Measurements from ENCODE around the gene LLGL2.
A peak's percentile ranks its signal among the peaks of the same experiment; 100 is the strongest.
"Not testable (repeated sequence)": the region's sequence is repeated elsewhere in the genome, so short reads cannot be mapped to it uniquely, and the experiment has no call there.

Gene LLGL2, protein sequence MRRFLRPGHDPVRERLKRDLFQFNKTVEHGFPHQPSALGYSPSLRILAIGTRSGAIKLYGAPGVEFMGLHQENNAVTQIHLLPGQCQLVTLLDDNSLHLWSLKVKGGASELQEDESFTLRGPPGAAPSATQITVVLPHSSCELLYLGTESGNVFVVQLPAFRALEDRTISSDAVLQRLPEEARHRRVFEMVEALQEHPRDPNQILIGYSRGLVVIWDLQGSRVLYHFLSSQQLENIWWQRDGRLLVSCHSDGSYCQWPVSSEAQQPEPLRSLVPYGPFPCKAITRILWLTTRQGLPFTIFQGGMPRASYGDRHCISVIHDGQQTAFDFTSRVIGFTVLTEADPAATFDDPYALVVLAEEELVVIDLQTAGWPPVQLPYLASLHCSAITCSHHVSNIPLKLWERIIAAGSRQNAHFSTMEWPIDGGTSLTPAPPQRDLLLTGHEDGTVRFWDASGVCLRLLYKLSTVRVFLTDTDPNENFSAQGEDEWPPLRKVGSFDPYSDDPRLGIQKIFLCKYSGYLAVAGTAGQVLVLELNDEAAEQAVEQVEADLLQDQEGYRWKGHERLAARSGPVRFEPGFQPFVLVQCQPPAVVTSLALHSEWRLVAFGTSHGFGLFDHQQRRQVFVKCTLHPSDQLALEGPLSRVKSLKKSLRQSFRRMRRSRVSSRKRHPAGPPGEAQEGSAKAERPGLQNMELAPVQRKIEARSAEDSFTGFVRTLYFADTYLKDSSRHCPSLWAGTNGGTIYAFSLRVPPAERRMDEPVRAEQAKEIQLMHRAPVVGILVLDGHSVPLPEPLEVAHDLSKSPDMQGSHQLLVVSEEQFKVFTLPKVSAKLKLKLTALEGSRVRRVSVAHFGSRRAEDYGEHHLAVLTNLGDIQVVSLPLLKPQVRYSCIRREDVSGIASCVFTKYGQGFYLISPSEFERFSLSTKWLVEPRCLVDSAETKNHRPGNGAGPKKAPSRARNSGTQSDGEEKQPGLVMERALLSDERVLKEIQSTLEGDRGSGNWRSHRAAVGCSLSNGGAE

DNA sequence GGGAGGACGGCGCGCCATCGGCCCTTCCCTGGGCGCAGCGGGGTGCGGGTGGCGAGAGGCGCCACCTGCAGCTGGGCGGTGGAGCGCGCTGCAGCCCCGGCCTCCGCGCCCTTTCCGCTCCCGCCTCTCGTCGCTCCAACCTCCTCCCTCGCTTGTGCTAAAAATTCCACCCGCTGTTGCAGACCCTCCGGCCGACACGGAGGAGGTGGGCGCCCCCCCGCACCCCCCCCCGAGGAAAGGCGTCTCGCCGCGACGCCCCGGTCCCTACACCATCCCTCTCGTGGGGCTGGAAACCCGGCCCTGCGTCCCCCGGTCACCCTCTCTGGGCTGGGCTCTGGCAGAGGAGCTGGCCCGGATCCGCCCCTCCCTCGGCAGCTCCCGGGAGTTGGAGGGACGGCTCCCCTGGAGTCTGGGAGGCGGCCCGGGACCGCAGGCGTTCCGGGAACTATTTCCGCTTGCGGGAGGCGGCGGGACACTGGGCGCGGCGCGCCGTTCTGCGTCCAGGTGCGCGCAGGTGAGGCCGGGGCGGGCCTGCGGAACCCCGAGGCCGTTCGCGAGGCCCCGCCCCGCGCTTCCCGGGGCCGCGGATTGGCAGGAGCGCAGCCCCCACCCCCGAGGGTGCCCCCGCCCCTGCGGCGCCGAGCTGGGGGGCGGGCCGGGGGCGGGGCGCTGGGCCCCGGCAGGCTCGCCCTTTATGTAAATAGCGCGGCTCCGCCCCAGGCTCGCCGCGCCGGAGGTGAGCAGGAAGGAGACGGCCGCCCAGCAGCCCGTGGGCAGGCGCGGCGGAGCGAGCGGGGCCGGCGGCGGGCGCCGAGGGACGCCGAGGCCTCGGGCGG, at the start of gene LLGL2:
Gene LLGL2, plus strand, starts transcription at position 728 of the 836 bp plus-strand sequence. CDS start 17,730 bp downstream, outside the sequence.
- peak; percentile 66 to 79 for DNase-seq (ENCODE audit: low read depth in 2 of 2)

DNA sequence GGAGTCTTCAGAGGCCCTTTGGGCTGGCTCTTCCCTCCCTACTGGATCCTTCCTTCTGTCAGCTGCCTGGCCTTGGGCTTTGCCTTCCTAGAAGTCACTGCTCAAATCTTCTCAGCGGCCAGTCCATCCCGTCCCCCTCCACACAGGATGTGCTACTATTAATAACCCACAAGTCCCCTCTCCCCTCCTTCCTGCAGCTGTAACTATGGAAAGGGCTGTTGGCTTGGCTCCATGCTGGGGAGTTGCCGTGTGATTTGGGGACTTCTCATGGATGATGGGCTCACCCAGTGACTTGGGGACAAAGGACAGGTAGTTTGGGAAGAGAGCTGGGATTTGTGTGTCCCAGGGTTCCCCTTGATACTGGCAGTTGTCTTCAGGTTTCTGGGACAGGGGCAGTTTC, 49.6 kb upstream of the LLGL2 start:
- no peak for DNase-seq (ENCODE audit: low read depth in 2 of 2)

DNA sequence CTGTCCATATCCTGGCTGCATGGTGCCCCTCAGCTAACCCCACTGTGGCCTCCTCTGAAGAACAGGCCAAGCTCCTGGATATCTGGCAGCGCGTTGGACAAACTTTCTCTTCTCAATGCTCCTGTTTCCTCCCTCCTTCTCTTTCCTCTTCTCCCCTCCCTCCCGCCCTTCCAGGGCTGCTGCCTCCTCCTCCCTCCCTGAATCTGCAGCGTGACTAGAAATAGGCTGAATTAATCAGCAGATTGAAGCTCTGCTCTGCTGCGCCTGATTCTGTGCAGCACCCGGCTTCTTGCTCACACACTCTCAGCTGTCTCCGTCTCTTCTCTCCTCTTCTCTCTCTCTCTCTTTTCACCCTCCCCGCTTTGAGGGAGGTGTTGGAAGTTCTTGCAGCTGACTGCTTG, 49.2 kb upstream of the LLGL2 start:
- DNase-seq (ENCODE audit: low read depth in 2 of 2), result no peak

DNA sequence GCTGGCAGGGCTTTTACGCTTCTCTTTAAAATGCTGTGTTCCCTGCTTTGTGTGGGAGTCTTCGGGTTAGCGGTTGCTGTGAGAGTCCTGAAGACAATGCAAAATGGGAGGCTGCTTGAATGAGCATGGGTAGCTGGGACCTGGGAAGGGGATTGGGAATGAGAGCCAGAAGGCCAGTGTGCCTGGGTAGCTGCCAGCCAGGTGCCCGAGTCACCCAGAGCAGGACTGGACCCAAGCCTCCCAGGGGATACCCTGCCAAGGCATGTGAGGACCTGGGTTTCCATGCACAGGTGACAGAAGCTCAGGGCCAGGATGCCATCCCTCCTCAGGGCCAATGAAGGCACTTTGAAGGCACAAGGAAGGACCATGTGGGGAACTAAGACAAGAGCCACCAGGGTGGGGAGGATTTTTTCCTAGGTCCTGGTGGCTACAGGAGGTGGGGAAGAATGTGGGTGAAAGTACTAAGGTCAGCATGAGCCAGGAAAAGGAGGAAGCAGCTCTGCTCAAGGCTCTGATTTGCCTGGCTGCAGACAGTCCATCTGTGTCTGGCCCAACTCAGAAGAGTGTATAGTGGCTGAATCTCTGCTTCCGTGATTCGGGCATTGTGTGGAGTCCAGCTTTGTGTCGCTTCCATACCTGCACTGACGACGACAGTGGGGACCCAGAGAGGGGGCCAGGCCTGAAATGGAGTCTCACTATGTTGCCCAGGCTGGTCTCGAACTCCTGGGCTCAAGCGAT, 48.6 kb upstream of the LLGL2 start:
- no peak for DNase-seq (ENCODE audit: low read depth in 2 of 2)

DNA sequence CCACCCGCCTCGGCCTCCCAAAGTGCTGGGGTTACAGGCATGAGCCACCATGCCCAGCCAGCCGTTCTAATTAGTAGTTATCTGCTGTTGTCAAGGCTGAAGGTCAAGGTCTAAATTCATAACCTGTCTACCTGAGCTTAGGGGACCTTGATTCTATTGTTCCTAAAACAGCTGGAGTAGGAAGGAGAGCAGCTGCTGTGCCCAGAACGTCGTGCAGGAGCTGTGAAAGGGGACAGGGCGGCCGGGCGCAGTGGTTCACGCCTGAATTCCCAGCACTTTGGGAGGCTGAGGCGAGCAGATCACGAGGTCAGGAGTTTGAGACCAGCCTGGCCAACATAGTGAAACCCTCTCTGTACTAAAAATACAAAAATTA, 48.0 kb upstream of the LLGL2 start:
- DNase-seq (ENCODE audit: low read depth in 2 of 2), result not testable (repeated sequence)

DNA sequence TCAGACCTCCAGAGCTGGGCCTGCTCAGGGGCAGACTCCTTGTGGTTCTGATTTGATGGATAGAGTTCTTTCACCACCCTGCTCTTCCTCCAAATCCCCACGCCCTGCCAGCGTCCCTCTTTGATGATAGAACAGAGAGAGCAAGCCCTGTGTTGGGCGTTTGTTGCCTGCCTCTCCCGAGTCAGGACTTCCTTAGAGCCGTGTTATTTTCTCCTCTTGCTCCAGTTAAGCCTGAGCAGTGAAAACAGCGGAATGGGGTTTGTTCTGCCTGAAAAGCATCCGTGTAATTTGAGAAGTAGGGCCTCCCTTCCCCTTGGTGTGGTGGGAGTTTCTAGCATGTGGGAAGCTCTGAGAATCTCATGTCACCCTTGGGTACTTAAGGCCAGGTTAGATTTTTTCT, 47.0 kb upstream of the LLGL2 start:
- DNase-seq (ENCODE audit: low read depth in 2 of 2), result no peak

DNA sequence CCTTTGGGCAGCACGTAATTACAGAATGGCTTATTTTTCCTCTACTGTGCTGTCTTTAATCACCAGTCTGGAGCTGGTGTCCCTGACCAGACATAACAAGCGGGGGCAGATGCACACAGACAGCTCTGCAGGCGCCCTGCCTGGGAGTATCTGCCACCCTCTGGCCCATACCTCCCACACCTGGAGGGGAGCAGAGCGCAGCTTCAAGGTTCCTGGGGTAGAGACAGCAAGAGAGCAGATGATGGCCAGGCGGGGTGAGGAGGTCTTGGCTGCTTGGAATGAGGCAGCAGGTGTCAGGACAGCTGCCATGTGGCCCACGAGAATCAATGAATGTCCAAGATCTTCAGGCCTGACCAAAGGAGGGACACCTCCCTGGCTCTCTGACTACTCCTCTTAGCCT, 45.2 kb upstream of the LLGL2 start:
- no peak for DNase-seq (ENCODE audit: low read depth in 2 of 2)

DNA sequence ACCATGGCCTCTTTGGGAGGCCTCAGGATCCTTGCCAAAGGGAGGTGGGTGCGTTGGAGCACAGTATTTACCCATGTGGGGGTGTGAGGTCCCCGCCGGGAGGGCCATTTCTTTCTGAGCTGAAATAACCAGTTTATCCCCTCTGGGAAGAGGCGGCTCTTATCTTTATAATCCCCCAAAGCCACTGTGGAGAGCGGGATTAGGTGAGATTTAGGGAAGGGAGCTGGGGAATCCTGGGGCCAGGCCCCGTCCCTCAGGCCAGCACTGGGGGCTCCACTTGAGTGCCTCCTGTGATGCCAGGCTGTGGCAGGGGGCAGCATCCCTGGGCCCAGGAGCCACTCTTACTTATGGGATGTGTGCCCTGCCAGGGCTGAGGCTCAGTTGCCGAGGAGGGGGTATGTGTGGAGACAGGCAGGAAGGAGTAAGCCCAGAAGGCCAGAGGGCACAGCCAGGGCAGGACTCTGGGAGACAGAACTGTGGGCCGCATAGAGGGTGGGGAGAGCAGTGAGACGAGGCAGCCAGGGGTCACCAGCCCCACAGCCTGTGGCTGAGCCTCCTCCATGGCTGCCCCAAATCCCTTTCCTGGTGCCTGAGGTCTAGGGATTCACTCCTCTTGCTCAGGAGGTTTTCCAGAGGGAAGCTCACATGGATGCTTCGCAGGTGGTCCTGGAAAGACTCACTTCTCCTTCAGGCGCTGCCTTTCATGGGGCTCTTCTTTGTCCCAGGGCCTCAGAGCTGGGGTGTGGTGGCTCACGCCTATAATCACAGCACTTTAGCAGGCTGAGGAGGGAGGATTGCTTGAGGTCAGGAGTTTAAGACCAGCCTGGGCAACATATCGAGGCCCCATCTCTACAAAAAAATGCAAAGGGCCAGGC, 44.1 kb upstream of the LLGL2 start:
- no peak for DNase-seq (ENCODE audit: low read depth in 2 of 2)

DNA sequence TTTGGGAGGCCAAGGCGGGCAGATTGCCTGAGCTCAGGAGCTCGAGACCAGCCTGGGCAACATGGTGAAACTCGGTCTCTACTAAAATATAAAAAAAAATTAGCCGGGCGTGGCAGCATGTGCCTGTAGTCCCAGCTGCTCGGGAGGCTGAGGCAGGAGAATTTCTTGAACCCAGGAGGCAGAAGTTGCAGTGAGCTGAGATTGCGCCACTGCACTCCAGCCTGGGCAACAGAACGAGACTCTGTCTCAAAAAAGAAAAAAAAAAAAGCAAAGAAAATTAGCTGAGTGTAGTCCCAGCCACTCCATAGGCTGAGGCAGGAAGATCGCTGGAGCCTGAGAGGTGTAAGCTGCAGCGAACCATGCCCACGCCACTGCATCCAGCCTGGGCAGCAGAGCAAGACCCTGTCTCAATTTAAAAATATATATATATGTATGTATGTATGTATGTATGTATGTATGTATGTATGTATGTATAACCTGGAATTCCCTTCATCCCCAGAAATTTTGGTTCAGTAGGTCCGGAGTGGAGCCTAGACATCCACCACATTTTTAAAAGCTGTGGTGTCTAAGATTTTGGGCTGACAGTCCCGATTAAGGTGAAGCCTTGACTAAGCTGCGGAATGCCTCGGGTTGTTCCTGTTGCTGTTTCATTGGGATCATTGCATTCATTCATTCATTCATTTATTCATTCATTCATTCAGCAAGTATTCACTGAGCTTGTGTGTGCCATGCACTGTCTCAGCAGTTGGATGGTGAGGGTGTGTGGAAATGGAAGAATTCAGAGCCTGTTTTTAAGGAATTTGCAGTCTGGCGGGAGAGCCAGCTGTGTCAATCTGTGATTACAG, 43.2 kb upstream of the LLGL2 start:
- DNase-seq (ENCODE audit: low read depth in 2 of 2), result no peak

DNA sequence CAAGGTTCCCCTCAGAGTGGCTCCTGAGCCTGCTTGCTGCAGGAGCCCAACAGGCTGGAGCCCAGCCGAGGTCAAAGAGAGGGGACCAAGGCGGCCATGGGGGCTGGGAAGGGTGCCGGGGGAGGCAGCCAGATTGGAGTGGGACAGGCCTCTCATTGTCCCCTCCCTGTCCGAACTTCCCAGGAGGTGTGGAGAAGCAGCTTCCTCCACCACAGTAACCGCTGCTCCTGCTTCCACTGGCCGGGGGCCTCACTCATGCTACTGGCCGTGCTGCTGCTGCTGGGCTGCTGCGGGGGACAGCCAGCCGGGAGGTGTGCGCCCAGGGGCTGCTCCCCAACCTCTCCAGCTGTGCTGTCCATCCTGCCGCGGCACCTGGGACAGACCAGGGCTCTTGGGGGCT, 39.8 kb upstream of the LLGL2 start:
- no peak for DNase-seq (ENCODE audit: low read depth in 2 of 2)

DNA sequence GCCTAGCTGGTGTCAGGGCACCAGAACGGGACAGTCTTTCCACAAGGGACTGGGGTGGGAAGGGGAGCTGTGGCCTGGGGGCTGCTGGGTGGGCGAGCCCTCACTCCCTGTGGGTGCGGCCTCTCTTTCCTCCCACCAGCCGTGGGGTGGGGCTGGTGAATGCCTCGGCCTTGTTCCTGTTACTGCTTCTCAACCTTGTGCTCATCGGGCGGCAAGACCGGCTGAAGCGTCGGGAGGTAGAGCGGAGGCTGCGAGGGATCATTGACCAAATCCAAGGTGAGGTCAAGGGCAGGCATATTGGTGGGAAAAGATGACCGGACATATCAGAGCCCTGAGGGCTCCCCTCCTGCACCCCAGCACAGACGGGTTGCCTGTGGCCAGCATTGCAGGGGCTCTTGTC, 39.3 kb upstream of the LLGL2 start:
- no peak for DNase-seq (ENCODE audit: low read depth in 2 of 2)

DNA sequence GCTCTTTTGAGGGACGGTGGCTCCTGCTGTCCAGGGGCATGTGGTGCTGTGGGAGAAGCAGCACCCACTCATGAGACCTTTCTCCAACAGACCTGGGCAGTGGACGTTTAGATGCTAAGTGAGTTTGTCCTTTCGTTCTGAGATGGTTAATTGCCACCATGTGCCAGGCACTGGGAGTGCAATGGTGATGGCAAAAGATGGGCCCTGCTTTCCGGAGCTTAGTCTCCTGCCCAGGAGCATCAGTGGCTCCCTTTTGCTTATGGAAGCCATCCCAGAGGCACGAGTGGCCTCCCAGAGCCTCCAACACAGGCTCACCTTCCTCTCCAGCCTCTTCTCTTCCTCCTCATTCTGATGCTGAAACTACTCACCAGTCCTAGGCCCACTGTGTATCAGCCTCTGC, 38.5 kb upstream of the LLGL2 start:
- no peak for DNase-seq (ENCODE audit: low read depth in 2 of 2)

DNA sequence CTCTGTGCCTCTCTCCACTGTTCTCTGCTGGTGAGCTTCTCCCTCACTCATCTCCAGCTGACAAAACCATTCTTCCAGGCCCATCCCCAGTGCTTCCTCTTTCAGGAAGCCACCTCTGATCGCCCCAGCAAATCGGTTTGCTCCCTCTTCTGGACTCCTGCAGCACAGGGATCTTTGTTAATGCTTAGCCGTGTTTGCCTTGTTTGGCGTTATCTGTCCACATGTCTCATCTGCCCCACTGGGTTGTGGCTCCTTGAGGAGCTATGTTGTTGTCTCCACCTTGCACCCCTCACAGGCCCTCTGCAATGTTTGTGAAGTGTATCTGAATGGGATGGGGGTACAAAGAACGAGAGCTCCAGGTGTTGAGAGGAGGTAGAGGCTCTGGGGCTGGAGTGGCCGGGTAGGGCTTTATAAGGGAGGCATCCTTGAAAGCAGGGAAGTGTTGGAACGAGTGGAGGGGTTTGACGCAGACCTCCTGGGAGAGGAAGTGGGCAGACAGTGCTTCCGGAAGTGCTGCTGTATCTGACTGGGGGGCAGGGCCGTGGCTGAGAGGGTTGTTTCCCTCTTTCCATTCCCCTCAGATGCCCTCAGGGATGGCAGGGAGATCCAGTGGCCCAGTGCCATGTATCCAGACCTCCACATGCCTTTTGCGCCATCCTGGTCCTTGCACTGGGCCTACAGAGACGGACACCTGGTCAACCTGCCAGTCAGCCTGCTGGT, 38.0 kb upstream of the LLGL2 start:
- peak; percentile 30 to 34 for DNase-seq (ENCODE audit: low read depth in 2 of 2)

DNA sequence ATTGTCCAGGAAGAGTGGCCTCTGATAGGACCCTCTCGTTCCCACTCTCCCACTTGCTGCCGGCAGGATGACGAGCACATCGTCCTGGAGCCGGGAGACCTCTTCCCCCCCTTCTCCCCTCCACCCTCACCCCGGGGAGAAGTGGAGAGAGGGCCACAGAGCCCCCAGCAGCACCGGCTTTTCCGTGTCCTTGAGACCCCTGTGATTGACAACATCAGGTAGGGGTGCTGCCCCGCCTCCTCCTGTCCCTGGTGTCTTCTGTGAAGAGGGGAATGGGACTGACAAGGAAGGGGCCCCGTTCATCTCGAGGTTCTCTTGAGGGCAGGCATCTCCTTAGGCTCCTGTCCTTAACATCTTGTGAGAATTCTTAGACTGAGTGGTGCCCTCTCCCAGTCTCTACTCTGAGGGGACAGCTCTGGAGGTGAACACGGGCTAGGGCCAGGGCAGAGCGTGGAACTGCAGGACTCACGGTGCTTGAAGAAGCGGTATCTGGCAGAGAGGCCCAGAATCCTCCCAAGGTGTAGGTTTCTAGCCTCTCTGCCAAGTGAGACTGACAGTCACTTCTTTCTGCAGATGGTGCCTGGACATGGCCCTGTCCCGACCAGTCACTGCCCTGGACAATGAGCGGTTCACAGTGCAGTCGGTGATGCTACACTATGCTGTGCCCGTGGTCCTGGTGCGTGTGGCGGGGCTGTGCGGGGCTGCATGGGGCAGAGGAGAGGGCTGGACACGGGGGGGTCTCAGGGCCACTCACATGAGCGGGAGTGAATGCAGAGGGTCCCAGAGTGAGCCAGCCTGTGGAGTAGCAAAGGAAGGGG, 36.6 kb upstream of the LLGL2 start:
- DNase-seq (ENCODE audit: low read depth in 2 of 2), result no peak

DNA sequence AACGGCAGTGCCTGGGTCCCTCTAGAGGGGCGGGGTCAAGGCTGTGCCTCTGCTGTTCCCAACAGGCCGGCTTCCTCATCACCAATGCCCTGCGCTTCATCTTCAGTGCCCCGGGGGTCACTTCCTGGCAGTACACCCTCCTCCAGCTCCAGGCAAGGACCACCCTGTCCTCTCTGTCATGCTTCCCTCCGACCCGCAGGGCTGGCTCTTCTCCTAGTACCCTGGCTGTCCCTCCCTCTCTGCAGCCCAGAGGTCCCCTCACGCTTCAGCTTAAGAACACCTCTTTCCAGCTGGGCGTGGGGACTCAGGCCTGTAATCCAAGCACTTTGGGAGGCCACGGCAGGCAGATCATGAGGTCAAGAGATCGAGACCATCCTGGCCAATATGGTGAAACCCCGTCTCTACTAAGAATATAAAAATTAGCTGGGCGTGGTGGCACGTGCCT, 36.0 kb upstream of the LLGL2 start:
- no peak for DNase-seq (ENCODE audit: low read depth in 2 of 2)

DNA sequence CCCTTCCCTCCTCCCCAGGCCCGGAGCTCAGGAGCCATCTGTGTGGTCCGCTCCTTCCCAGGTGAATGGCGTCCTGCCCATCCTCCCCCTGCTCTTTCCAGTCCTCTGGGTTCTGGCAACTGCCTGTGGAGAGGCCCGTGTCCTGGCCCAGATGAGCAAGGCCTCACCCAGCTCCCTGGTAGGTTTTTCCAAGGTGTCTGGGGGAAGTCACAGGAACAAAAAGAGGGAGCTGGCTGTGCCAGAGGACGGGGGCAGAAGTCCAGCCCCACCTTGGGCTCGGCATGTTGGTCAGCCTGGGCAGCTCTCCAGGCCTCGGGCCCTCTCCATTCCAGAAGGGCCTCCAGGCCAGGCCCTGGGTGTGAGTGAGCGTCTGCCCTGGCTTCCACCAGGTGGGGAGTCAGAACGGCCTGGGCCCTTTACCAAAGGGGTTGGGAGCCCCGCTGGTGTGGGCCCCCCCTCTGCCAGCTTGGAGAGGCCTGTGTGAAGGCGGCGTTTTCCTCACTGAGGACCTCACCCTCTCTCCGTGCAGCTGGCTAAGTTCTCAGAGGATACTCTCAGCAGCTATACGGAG, 35.2 kb upstream of the LLGL2 start:
- DNase-seq (ENCODE audit: low read depth in 2 of 2), result no peak

DNA sequence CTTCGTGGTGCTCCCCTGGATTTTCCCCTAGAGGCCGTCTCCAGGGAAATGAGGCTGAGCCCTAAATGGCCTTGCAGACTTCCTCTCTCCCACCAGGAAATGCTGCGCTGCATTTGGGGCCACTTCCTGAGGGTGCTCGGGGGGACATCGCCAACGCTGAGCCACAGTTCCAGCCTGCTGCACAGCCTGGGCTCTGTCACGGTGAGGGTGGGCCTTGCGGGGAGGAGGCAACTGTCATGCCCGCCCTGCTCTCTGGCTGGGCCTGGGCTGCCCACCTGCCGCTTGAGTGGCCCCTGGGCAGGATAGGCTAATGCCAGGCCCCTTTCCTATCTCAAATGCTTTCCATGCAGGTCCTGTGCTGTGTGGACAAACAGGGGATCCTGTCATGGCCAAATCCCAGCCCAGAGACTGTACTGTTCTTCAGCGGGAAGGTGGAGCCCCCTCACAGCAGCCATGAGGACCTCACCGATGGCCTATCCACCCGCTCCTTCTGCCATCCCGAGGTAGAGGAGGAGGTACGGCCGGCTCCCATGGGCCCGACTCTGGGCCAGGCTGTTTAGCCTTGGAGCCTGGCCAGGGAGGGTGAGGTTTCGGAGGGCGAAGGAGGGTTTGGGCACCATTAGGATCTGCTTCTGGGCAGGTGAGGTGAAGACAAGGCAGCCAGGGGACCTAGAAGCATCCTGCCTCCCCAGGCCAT, 34.4 kb upstream of the LLGL2 start:
- DNase-seq (ENCODE audit: low read depth in 2 of 2), result no peak
